ENCODE results near the gene CAD.
"Not testable (repeated sequence)": the region's sequence is repeated elsewhere in the genome, so short reads cannot be mapped to it uniquely, and the experiment has no call there.

Gene CAD

GRCh38 chr2:27255187-27255586, 38.0 kb downstream of the CAD start:
- Mint-ChIP-seq H3K4me1 (peaks cover 9% of the 10 kb centered on the region), H3K9me3 (no peaks in the 10 kb centered on the region), H3K27me3 (peaks cover 69% of the 10 kb centered on the region), H3K27ac (no peak overlapping the region), H3K4me3 (no peak overlapping the region)
- DNase-seq (no peak), ATAC-seq (no peak)

- peaks cover 4% of the 10 kb centered on the region for H3K4me1 Mint-ChIP-seq
- ATAC-seq, result no peak
- H3K4me3 Mint-ChIP-seq, result no peak overlapping the region
- no peaks in the 10 kb centered on the region for H3K9me3 Mint-ChIP-seq
- H3K27ac Mint-ChIP-seq, result no peak overlapping the region
- DNase-seq, result no peak
- peaks cover 71% of the 10 kb centered on the region for H3K27me3 Mint-ChIP-seq
These were observed 38.5 kb downstream of the CAD start for GRCh38 chr2:27255660-27256059.

DNA sequence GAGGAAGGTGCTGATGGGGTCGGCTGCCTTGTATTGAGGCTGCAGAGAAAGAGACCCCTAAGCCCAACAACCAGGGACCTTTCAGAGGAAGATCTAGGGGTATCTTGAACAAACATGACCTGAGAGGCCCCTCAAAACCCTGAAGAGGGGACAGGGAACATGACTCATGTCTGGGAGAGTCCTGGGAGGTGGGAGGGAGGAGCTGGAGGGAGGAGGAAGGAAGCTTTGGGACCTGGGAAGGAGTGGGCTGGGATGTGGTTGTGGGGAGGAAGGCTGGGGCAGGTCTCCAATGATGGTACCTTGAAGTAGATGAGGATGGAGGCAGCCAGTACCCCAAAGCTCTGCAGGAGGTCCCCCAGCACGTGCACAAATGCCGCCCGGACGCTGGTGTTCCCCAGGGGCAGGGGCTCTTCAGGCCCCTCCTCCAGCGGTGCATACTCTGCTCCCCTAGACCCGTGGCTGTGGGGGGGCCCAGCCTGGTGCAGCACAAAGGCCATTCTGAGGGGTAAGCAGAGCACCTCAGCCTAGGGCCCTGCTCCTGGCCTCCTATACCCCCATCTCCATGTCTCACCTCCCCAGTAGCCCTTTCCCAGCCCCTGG, 39.8 kb downstream of the CAD start:
- Mint-ChIP-seq H3K9me3 (no peaks in the 10 kb centered on the region), H3K27ac (no peak overlapping the region), H3K4me3 (no peak overlapping the region), H3K4me1 (peaks cover 12% of the 10 kb centered on the region), H3K27me3 (peaks cover 73% of the 10 kb centered on the region)
- DNase-seq (no peak), ATAC-seq (peak; percentile 21)

- ATAC-seq, result no peak
- H3K4me1 Mint-ChIP-seq, result peaks cover 14% of the 10 kb centered on the region
- no peak overlapping the region for H3K27ac Mint-ChIP-seq
- H3K4me3 Mint-ChIP-seq, result no peak overlapping the region
- no peak for DNase-seq
- peaks cover 74% of the 10 kb centered on the region for H3K27me3 Mint-ChIP-seq
- H3K9me3 Mint-ChIP-seq, result no peaks in the 10 kb centered on the region
These were observed 40.9 kb downstream of the CAD start for GRCh38 chr2:27258051-27258450.

GRCh38 chr2:27261241-27261925, 44.2 kb downstream of the CAD start:
- no peak for DNase-seq
- no peak for ATAC-seq
- Mint-ChIP-seq H3K27me3 (peaks cover 56% of the 10 kb centered on the region), H3K4me3 (peak overlapping the region; percentile 66 to 78), H3K4me1 (peaks cover 26% of the 10 kb centered on the region), H3K27ac (no peak overlapping the region), H3K9me3 (no peaks in the 10 kb centered on the region)

GRCh38 chr2:27261926-27262298, 44.7 kb downstream of the CAD start:
- ATAC-seq (no peak), DNase-seq (no peak)
- Mint-ChIP-seq H3K27ac (no peak overlapping the region), H3K4me1 (peaks cover 26% of the 10 kb centered on the region), H3K27me3 (peaks cover 50% of the 10 kb centered on the region), H3K9me3 (no peaks in the 10 kb centered on the region), H3K4me3 (peak overlapping the region; percentile 66 to 78)

- Mint-ChIP-seq H3K9me3 (no peaks in the 10 kb centered on the region), H3K27ac (peak within 1 kb of the TSS in 1 of 2 donors; percentile 76), H3K4me1 (peaks cover 26% of the 10 kb centered on the region), H3K4me3 (peak within 1 kb of the TSS; percentile 90 to 95), H3K27me3 (peaks cover 43% of the 10 kb centered on the region)
- ATAC-seq, result peak; percentile 59
- peak; percentile 50 to 57 for DNase-seq
These were observed 45.5 kb downstream of the CAD start, which contains the start of gene SLC30A3 for GRCh38 chr2:27262379-27263286. SLC30A3 (minus strand) TSS chr2:27263047; CDS start chr2:27262906, 141 bp downstream.

DNA sequence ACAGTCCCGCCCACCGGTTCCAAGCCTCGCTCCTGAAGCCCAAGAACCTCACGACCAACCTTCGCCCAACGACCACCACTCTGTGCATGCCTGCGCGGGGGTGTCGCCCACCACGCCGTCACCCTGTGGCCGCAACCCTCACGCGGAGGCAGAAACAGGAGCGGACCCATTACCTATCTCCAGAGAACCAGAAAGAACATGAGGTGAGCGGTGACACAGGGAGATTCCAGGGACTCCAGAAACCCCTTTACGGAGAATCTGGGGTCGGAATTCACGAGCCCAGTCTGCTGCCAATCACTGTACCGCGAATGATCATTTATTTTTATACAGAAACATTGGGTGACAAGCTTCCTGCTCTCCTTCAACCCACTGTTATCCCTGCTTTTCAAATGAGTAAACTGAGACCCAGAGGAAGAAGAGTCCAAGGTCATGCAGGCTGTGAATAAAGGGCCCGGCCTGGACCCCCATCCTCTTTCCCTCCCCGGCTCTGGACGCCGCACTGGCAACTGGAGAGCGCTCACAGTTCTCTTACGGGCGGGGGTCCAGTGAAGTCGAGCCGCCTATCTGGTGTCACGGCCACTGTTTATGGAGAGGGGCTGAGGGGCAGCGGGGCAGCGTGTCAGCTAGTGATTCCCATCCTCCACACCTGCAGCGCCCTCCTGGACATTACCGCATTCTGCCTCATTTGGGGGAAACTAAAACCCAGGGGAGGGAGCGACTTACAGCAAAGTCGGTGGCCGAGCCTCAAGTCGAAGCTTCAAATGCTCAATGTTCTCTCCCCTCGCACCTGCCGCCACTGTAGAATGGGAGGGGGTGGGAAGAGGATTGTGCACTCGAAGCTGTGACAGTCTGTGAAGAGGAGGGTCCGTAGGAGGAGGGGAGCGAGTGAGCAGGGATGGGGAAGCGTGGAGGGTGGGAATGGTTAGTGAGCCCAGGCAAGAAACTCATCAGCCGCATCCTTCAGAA, 46.4 kb downstream of the CAD start:
- Mint-ChIP-seq H3K4me3 (peak overlapping the region; percentile 90 to 95), H3K27me3 (peaks cover 34% of the 10 kb centered on the region), H3K9me3 (no peaks in the 10 kb centered on the region), H3K4me1 (peaks cover 26% of the 10 kb centered on the region), H3K27ac (peak overlapping the region in 1 of 2 donors; percentile 80)
- ATAC-seq (no peak), DNase-seq (no peak)

DNA sequence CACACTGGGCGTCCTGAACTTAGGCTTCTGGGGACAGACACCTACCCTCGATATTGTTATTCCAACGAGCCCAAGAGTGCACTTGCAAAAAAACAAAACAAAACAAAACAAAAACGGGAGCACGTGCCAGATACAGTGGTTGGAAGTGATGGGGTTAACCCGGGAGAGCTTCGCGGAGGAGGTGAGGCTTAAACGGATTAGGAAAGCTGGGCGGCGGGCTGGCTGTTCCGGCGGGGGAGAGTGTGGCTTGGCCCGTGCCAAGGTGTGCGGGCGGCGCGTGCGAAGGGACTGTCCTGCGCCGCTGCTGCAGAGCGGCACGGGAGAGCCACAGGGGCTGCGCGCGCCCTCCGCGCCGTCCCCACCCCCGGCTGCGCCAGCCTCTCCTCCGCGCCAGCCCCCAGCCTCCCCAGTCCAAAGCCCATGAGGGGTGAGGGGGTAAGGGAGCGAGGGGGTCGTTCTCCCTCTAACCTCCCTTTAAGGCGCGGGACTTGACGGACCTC, 47.1 kb downstream of the CAD start:
- Mint-ChIP-seq H3K27ac (peak overlapping the region in 1 of 2 donors; percentile 80), H3K4me3 (peak overlapping the region; percentile 90 to 95), H3K27me3 (peaks cover 28% of the 10 kb centered on the region), H3K9me3 (no peaks in the 10 kb centered on the region), H3K4me1 (peaks cover 26% of the 10 kb centered on the region)
- peak; percentile 73 for ATAC-seq
- peak in 1 of 2 donors; percentile 39 for DNase-seq

DNA sequence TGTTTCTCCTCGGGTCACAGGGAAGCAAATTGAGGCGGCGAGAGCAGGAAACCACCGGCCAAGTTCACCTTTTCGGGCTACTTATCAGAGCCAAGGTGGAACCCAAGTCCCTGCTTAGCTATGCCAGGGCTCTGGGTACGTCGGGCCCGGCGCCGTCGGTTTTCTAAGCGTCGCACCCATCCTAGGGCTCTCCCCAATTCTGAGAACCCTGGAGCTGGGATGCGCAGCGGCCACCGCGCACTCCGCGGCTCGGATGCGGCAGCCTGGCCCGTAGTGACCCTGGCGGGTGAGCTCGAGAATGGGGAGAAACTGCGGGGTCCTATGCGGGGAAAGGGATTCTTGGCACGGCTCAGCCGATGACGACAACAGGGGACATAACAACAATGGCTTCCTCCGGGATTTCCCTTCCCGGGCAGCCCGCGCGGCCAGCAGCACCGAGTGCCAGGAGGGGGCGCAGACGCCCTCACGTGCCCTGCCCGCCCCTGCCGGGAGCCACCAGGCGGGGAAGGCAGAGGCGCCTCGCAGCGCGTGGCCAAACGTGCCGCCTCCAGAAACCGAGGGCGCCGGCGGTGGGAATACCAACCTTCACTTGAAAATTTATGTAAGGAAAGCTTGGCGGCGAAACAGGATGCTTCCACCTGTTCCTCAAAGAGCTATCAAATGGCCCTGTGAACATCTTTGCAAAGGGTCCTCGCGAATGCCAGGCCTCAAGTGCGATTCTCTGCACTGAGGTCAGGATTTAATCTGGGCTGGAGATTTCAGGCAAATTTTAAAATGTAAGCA, 47.8 kb downstream of the CAD start:
- ATAC-seq (peak; percentile 76), DNase-seq (peak; percentile 58 to 77)
- Mint-ChIP-seq H3K27me3 (peaks cover 28% of the 10 kb centered on the region), H3K27ac (peak overlapping the region in 1 of 2 donors; percentile 28), H3K9me3 (no peaks in the 10 kb centered on the region), H3K4me1 (peaks cover 26% of the 10 kb centered on the region), H3K4me3 (peak overlapping the region; percentile 90 to 95)

DNA sequence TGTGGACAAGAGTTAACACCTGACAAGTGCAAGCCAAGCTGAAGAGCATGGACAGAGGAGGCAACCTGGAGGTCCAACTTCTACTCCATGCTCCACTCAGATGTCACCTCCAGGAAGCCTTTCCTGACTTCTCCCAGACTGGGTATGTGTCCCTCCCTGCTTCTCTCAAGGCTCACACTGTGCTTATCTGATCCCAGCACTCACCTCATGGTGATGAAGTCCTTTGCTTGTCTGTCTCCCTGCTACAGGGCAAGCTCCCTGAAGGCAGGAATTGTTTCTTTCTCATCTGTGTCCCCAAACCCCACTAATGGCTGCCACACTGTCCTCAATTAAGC, 48.3 kb downstream of the CAD start:
- Mint-ChIP-seq H3K4me3 (peak overlapping the region; percentile 45 to 51), H3K4me1 (peaks cover 26% of the 10 kb centered on the region), H3K9me3 (no peaks in the 10 kb centered on the region), H3K27me3 (peaks cover 27% of the 10 kb centered on the region), H3K27ac (no peak overlapping the region)
- DNase-seq (no peak), ATAC-seq (no peak)

GRCh38 chr2:27268296-27268695, 51.1 kb downstream of the CAD start:
- Mint-ChIP-seq H3K4me1 (peaks cover 10% of the 10 kb centered on the region), H3K27me3 (peaks cover 11% of the 10 kb centered on the region)
- DNase-seq, ATAC-seq, H3K9me3 Mint-ChIP-seq, H3K4me3 Mint-ChIP-seq, H3K27ac Mint-ChIP-seq: not testable (repeated sequence)

DNA sequence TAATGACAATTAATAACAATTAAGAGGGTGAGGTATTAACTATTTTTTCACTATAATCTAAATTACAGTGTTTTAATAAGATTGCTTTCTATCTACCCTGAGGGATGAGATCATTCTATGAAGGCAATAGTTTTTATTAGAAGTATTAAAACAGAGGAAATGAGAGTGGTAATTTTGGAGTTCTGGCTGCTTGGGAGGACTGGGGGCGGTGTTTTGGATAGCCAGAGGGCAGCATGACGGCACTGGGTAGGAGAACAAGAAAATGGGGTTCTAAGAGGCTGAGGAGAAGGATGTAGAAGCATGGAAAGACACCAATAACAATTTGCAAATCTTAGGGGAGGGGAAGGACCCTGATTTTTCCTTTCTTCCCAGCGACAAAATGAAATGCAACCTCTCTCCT, 53.0 kb downstream of the CAD start:
- Mint-ChIP-seq H3K4me1 (no peaks in the 10 kb centered on the region), H3K27me3 (peaks cover 26% of the 10 kb centered on the region), H3K9me3 (no peaks in the 10 kb centered on the region), H3K27ac (no peak overlapping the region), H3K4me3 (no peak overlapping the region)
- ATAC-seq (no peak), DNase-seq (no peak)

- no peaks in the 10 kb centered on the region for H3K4me1 Mint-ChIP-seq
These were observed 53.5 kb downstream of the CAD start for GRCh38 chr2:27270670-27271069.

More at GRCh38 chr2:27270670-27271069, 53.5 kb downstream of the CAD start:
- Mint-ChIP-seq H3K27ac (no peak overlapping the region), H3K4me3 (no peak overlapping the region), H3K9me3 (no peaks in the 10 kb centered on the region), H3K27me3 (peaks cover 26% of the 10 kb centered on the region)
- ATAC-seq, result no peak
- DNase-seq, result no peak
